Occipital lobe (tissue), 2 donors: Measurements from ENCODE around the gene CTSV. TPM values are rescaled to one million over a fixed set of nuclear protein-coding genes. Genes with fewer than 3 reads are reported as not detected.
"Not testable (repeated sequence)": the region's sequence is repeated elsewhere in the genome, so short reads cannot be mapped to it uniquely, and the experiment has no call there.

Source experiments
- DNase-seq: peaks from one replicate; lab custom pipeline; 2025; lab: John Stamatoyannopoulos, UW
- total RNA-seq: library from RNA; depleted of rRNA; stranded (reverse); fragments of >200 nt; gene quantifications from one replicate; pipeline ENCODE4 v1.2.3, GENCODE V29; 2014

CTSV gene
- 0.94 TPM for total RNA-seq

DNA sequence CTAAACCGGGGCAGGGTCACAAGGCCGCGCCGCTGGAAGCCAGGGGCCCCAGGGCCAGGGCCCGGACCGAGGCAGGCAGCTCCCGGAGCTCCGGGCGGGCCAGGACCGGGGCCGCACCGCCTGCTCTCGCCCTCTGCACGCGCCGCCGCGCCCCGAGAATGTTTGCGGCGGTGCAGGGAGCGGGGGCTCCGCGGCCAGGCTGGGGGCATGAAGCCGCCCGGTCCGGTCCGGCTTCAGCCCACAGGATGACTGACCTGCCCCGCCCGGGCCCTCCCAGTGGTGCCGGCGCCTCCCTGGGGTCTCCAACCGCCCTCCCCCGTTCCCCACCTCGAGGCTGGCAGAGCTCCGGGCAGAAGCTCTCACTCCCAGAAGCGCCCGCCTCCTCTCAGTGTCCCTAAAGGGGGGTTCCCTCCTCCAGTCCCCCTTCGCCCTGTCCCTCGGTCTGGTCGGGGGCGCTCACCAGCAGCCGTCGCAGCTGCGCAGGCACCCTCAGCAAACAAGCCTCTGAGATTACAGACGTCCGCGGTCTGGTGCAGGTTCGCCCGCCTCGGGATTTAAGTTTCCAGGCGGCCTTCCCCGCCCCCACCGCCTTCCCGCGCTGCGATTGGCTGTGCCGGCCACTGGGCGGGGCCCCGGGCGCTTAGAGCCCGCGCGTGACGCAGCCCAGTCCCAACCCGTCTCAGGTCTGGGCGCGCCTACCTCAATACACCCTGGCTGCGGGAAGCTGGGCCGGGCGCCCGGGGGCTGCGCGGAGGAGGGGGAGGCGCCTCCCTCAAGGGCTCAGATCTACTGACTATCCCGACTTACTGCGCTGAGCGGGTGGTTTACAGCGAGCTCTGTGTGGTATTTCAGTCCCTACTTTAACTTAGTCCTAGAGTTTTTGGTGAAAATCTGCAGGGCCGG is at the start of gene CTSV:
Gene CTSV, minus strand, starts transcription at position 532 of the 903 bp plus-strand sequence. CDS start 1,099 bp downstream, outside the sequence.
- peak; percentile 62 for DNase-seq

DNA sequence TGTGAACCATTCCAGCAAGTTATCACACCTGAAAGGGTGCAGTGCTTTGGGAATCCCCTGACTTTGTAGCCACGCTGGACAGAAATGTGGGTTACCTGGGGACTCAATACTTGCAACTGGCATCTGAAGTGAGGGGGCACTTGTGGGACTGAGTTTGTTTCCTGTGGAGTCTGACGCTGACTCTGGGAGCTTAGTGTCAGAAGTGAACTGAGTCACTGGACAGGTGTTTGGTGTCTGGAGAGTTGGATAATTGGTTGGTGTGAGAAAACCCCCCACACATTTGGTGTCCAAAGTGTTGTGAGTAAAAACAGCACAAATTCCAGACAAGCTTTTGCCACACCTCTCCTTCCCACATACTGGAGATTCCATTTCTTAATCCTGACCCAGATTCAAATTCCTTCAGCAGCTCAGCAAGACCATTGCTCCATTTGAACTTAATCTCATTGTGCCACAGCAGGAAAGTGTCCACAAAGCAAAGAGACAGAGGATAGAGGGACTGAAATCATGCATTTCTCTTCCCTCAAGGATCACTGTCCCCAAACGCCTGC is 48.8 kb upstream of the CTSV start:
- not testable (repeated sequence) for DNase-seq

DNA sequence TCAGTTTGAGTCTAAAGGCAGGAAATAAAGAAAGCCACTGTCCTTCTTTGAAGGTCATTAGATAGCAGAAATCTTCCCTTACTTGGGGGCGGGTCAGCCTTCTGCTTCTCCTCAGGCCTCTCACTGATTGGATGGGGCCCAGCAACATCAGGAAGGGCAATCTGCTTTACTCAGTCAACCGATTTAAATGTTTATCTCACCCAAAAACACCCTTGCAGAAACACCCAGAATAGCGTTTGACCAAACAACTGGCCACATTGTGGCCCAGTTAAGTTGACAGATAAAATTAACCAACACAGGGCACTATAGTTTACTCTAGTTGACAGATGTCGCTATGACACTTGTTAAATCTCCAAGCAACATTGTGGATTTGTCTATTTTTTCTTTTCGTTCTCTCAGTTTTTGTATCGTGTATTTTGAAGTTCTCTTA is 45.6 kb upstream of the CTSV start:
- DNase-seq = not testable (repeated sequence)

DNA sequence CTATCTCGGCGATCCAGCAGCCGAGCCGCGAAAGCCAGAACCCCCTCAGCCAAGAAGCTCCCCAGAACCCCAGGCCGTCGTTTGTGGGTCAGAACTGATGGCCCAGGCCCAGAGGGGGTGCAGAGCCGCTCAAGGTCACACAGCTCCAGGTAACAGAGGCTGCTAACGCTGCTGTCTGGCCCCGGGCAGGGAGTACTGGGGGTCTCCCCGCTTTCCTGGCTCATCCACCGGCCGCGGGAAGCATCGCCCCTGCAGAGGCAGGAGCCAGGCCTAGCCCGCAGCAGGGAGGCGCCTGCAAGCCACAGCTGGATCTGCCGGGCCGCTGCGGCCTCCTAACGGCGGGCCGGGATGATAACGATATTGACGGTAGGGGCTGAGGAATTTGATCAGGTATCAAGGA is 39.4 kb upstream of the CTSV start:
- DNase-seq = no peak

DNA sequence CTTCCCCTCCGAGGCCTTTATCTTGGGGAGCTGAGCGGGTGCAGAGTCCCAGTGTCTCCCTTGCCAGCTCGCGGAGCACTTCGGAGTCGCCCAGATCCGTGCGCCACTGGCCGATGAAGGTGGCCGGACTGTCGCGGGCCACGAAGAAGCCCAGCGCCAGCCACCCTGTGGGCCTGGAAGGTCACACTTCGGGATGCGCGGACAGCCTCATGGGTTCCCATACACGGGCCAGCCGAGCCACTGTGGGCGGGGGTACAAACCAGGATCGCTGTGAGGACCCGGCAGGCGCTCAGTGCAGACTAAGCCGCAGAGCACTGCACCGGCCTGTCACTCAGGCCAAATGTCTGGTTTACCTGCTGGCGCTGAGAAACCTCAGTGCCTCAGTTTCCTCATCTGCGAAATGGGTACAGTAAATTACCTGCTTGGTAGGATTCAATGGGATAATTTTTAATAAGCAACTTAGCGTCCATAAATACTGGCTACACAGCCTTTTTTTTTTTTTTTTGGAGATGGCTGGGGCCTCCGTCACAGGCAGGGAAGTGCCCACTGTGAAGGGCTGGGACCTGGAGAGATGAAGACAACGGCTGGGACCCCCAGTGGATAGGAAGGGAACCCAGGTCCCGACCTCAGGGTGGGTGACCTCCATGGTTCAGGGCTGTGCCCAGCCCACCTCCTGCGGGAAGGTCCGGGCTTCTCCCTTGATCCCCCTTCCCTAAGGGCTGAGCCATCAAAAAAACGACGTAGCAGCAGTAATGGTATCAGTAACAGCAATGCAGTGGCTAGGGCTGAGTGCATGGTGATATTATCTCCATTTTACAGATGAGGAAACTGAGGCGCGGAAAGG is 38.7 kb upstream of the CTSV start:
- no peak for DNase-seq

DNA sequence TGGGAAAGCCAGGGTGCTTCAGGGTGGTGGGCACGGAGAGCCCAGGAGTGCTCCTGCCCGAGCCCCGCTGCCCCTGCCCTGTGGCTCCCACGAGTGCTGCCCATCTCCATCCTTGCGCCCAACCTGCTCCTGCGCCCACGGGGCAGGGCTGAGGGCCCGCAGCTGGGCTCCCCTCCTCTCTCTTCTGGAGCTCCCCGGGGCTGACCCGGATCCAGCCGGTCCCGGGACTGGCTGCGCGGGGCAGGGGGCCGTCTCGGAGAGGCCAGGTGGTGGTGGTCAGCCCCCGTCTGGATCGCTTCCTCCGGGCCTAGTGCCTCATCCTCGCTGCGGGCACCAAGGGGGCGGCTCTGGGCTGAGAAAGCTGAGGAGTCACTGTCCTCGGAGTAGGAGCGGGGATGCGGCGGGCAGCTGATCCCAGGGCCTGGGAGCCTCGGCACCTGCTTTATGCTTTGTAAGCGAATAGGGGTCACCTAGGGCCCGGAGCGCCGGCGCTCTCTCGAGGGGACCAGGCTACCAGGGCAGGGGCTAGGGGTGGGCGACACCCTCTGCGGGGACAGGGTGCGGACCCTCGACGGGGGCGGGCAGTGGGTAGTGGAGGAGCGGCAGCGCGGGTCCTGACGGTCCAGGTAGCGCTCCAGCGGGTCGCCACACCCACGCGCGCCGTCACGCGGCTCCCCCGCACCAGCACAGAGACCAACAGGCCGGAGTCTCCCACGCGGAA is 37.9 kb upstream of the CTSV start:
- DNase-seq = not testable (repeated sequence)

DNA sequence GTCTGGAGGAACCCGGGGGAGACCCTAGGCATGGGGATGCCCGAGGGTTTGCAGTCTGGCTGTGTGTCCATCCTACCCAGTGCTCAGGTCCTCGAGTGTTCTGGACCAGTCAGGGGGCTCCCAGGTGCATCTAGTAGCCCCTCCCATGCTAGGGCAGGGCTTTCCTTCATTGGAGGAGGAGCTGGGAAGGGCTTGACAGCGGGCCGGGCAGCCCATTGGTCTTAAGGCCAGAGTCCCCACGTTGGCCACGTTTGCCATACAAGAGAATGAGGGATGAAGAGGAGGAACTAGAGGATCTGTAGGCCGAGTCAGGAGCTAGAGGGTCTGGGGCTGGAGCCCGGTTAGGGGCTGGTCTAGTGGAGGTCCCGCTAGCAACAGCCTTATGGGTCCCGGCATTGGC is 37.3 kb upstream of the CTSV start:
- no peak for DNase-seq

DNA sequence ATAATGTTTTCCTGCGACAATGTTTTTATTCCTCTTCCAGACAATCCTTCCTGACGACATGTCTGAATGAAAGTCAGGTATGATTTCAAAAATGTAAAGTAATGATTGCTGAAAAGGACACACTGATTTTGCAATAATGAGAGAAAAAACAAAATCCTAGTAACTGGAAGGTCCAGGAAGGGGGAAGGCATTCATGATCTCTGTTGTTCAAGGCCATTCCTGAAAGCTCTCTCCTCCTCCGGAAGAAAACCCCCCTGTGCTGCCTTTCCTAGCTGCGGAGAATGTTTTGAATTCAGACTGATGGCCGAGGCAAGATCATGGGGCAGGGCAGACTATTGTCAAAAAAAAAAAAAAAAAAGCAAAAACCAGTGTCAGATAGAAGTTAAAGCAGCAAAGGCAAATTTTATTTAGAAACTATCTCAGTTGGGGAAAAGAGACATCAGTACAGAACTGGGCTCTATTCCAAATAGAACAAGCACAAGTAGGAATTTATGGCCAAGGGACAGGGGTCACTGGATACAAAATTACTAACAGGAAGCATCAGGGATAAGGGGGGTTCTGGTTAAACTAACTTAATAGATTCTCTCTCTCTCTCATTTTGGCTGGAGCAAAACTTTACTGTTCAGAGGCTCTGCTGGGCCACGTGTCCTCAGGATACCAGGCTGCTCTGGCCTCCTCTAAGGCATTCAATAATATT is 36.5 kb upstream of the CTSV start:
- DNase-seq = no peak

DNA sequence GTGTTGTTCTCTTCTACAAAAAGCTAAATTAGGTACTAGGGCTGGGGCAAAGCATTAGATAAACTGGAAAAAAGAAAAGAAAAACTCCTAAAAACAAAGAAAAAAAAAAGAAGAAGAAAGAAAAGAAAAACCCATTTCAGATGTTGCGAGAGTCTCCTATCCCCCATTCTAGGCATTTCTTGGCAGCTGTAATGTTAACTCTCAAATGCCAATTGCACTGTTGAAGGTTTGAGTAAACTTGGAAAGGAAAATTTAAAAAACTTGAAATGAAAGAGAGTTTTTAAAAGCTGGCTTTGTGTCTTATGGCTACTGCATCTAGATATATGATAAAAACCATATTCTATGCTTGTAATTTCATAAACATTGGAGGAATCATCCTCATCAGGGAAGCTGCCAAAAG is 34.6 kb upstream of the CTSV start:
- no peak for DNase-seq

DNA sequence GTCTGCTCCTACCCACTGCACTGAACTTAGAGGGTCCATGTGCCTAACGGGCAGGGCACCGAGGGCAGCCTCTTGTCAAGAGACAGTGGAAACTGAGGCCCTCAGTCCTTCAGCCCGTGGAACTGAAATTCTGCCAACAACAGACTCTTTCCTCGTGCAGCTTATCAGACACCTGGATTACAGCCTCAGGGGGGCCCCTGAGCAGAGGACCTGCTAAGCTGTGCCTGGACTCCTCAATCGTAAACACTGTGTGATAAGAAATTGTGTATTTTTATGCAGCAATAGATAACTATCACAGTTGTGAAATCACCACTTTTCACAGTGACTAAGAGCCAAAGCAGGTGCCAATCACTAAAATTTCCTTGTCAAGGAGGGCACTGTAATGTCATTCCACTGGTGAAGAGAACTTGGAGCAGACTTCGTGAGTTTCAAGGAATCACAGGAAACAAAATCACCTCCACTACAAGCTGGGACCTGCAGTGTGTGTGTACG is 33.4 kb upstream of the CTSV start:
- DNase-seq = no peak

DNA sequence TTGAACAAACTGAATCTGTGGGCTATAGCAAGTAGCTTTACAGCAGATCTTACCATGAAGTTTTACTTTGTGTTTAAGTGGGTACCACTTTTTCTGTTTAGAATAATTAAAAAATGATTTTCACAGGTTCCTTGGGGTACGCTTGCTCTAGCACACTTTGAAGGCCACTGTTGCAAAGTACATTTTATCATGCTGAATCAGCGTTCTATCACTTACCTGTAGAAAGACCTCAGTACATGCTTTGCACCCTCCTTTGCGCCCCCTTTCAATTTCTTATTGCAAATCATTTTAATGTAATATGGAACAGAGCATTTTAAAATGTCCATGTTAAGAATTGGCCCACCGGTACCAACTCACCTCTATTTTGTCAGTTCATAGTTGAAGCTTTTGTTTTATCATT is 31.4 kb upstream of the CTSV start:
- not testable (repeated sequence) for DNase-seq

DNA sequence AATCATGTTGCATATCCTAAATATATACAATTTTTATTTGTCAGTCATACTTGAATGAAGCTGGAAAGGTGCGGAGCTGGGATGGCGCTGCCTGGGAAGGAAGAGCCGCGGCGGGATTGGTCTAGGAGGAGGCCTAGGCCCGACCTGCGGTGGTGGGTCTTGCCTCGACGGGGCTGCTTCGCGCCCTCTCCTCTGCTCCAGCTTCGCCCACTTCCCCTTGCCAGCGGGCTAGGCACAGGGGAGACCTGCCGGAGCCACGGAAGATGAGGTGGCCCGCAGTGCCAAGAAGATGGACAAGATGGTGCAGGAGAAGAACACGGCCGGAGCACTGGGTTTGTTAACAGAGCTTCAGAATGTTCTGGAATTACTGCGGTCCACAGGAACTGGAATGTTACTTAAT is 28.5 kb upstream of the CTSV start:
- no peak for DNase-seq

DNA sequence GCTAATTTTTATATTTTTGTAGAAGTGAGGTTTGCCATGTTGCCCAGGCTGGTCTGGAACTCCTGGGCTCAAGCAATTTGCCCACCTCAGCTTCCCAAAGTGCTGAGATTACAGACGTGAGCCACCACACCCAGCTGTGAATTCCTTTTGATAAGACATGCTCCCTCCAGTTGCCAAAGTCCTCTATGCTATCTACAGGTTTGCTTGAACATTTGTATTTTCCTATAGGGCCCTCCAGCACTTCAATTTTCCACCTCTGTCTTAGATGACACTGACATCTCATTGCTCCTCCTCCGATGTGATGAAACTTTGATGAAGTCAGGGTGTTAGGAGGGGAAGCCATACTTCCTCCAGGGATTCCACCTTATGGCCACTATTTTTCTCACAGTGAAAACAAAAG is 25.2 kb upstream of the CTSV start:
- no peak for DNase-seq

DNA sequence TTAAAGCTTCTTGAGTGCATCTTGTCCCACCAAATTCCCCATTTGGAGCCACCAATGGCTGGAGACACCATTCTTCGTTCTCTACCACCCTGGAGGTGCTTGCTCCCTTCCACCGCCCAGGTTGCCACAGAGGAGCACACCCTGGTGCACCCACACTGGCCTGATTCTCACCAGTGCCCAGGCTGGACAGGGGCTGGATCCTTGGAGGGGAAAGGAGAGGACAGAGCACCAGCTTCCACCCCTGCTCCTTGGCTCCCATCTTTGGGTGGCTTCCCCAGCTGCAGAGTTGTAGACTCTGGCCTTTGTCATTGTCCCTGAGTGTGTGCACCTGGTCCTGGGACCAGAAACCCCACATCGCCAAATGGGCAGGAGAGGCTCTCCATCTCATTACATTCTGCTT is 21.9 kb upstream of the CTSV start:
- DNase-seq = no peak

DNA sequence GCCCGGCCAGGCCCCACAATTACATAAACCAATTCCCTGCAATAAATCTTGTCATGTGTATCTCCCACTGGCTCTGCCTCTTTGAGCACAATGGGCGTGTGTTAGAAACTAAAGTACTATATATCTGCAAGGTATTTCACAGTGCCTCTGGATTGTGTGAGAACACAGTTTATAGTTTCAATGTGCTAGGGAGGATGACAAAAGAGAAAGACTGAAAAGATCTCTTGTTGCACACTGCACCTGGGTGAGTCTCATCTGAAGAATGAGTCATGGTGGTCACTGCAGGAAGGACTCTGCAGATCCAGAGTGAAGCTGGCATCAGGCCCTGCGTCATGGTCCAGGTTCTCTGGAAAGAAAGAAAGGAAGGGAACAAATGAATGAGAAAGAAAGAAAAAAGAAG is 20.7 kb upstream of the CTSV start:
- DNase-seq = no peak

DNA sequence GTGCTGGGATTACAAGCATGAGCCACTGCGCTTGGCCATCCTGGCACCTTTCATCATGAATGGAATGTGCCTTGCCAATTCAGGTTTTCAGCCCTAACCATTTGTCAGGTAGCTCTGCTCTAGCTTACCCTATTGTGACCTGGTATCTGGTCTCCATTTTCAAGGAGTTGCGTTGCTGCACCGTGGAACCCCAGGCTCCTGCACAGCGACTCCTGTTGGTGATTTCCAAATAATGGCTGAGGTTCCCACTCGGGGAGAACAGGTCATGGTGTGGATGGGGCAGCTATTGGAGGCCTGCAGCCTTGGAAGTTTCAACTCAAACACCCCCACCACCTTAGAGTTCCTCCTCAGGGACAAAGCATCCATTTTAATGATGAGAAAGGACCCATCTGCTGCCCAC is 18.7 kb upstream of the CTSV start:
- no peak for DNase-seq

DNA sequence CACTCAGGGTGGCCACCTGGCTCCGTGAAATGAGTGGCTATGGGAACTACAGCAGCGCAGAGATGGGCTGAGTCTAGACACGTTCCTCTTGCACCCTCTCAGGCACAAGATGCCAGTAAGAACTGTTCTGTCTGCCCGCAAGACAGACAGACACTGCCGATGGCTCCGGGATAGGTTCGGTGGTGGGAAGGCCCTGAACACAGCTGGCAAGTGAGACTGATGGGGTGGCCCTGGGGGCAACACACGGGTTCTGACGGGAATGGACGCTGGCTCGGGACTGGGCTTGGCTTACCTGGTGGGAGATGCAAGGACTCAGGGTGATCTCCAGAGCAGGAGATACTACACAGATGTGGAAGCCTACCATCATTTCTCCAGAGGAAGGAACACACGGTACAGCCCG is 16.9 kb upstream of the CTSV start:
- not testable (repeated sequence) for DNase-seq

DNA sequence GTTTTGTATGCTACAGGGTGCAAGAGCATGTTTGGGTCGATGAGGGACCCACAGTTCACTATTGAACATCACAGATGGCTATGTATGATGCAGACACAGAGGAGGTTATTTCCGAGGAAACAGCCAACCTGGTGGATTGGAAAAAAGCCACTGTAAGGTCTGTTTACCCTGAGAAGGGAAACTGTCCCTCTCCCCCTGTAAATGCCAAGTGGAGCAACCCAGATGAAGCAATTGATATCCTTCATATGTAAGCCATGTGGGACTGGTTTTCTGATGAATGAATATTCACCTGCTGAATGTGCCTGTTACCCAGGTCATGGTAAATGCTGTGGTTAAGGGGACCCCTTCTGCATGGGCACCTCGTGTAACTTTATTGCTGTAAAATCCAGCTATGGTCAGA is 14.8 kb upstream of the CTSV start:
- no peak for DNase-seq

DNA sequence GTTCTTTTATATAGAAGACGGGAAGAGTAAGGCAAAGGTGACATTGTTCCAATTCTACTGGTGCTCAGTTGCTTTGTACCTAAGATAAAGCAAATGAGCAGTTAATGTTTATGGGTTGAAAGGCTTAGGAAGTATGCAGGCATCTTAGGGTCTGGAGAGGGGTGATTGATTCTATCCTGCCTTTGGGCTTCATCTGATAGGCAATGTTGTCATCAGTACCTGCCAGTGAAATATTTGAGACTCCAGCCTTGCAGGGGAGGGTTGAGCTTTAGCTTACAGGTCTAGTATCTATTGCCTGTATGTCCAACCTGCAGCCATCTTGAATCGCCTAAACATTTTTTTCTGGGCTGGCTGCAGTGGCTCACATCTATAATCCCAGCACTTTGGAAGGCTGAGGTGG is 13.8 kb upstream of the CTSV start:
- no peak for DNase-seq

DNA sequence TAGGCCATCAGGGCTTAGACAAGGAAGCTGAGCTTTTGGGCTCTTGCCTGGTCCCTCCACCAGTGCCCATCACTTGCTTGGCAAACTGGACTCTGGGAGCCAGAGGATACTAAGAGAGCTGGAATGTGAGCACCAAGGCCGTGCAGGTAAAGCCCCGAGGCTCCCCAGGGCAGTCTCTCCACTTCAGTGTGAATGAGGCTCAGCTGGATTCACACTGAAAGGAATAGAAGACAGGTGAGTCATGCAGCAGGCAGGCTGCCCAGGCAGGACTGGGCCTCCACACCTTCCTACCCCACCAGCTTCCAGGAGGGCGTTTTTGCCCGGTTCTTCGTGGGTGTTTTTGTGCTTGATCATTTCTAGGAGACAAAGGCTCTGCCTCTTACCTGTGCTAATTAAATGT is 7.3 kb upstream of the CTSV start:
- no peak for DNase-seq

DNA sequence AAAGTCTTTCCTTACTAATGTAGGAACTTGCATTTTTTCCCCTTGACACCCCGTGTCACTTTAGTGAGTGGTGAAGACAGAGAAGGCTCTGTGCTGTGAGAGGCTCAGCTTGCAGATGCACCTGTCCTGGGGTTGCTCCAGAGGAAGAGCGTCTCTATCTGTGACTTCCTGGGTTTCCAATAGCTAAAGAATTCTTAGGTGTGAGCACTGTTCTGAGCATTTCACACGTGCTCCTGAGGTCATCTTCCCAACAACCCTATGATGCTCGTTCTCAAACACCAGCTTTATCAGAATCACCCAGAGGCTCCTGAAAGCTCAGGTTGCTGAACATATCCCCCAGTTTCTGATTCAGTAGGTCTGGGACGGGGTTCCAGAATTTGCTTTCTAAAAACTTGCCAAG is 6.4 kb upstream of the CTSV start:
- no peak for DNase-seq
